Stimulated activated CD4-positive, alpha-beta T cell treated with anti-CD3 and anti-CD28 coated beads, Interleukin-2, amount 100 ng/mL, for 24 hours (primary cell): ENCODE measurements around the gene PTPN11.
"Not testable (repeated sequence)": the region's sequence is repeated elsewhere in the genome, so short reads cannot be mapped to it uniquely, and the experiment has no call there.

ENCODE experiments used
- DNase-seq, 2 donors: peaks; one replicate each; pipeline ENCODE4 v3.0.0-alpha.2; 2020

The PTPN11 gene

DNA sequence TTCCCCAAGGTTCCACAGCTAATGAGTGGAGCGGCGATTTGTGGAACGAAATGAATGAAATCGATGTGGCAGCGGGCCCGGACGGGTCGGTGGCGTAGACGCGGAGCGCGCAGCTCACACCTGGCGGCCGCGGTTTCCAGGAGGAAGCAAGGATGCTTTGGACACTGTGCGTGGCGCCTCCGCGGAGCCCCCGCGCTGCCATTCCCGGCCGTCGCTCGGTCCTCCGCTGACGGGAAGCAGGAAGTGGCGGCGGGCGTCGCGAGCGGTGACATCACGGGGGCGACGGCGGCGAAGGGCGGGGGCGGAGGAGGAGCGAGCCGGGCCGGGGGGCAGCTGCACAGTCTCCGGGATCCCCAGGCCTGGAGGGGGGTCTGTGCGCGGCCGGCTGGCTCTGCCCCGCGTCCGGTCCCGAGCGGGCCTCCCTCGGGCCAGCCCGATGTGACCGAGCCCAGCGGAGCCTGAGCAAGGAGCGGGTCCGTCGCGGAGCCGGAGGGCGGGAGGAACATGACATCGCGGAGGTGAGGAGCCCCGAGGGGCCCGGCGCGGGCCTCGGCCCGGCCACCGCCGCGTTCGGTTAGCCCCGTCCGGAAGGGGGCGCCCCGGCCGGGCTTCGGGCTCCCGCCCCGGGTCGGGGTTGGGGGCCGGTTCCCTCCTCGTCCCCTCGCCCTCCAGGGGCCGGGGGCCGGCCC lies at the start of gene PTPN11:
PTPN11 (plus strand) TSS at position 340 of the 689 bp plus-strand sequence; CDS start at position 505, 165 bp downstream.
- DNase-seq = peak; percentile 91 to 93

- DNase-seq = no peak
These were observed 48.5 kb upstream of the PTPN11 start for GRCh38 chr12:112370199-112370598.

GRCh38 chr12:112370868-112371510 lies 47.8 kb upstream of the PTPN11 start:
- no peak for DNase-seq

DNA sequence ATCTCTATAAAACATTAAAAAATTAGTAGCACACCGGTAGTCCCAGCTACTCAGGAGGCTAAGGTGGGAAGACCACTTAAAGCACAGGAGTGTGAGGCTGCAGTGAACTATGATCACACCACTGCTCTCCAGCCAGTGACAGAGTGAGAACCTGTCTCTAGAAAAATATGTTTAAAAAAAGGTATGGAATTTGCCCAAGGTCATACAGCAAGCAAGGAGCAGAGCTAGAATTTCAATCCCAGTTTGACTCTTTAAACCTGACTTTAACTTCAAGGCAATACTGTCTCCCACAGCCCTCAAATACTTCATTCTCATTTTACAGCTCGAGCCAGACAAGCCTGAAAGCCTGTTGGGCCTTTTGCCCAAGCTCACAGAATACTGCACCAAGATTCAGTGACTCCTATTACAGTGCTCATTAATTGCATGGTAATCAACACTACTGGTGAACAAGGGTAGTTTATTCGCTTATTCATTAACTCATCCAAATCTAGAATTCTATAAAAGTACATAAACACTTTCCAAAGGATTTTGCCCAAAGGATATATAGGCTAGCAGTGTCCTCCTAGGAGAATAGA lies 44.5 kb upstream of the PTPN11 start:
- DNase-seq = no peak

GRCh38 chr12:112375105-112375504 lies 43.6 kb upstream of the PTPN11 start:
- DNase-seq = no peak

GRCh38 chr12:112380663-112381405 lies 37.9 kb upstream of the PTPN11 start:
- DNase-seq = peak in 1 of 2 donors; percentile 11

GRCh38 chr12:112381406-112381882 lies 37.3 kb upstream of the PTPN11 start:
- peak; percentile 38 to 42 for DNase-seq

DNA sequence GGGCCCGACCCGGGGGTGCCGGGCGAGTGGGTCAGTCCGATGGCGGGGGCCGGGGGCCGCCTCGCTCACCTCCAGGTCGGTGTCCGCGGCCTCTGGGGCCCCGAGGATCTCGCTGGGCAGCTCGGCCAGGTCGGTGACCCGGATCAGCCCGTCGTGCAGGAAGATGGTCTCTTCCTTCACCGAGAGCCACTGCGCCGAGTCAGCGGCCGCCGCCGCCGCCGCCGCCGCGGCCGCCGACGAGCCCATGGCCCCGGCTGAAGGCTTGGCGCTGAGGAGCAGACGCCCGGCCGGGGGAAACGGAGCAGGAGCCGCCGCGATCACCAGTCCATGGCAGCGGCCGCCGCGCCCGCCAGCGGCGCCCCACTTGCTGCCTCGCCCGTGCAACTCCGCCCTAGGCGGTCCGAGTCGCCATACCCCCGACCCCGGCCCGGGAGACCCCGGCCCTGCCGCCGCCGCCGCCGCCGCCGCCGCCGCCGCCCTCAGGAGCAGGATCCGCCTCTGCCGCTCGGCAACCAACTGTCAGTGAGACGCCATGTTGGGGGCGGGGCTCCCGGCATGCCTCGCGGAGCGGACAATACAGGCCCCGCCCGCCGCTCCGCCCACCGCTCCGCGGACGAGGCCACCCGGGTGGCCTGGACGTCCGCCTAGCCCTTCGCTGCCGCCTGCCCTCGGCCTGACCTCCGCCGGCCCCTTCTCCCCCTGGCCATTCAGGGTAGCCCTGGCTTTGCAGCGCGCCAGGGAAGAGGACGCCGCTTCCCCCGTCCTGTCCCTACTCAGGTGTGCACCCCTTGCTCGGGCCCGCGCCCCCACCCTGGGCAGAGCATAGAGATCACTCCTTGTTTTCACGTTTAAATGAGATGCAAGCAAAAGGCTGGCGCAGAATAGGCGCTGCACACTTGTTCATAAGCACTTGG lies 36.6 kb upstream of the PTPN11 start, which contains the start of gene HECTD4:
HECTD4 (minus strand) TSS at position 549 of the 914 bp plus-strand sequence; CDS start at position 246, 303 bp downstream.
- peak; percentile 97 to 98 for DNase-seq

- no peak for DNase-seq
These were observed 35.9 kb upstream of the PTPN11 start for GRCh38 chr12:112382866-112383265.

GRCh38 chr12:112386726-112387125 lies 32.0 kb upstream of the PTPN11 start:
- no peak for DNase-seq

DNA sequence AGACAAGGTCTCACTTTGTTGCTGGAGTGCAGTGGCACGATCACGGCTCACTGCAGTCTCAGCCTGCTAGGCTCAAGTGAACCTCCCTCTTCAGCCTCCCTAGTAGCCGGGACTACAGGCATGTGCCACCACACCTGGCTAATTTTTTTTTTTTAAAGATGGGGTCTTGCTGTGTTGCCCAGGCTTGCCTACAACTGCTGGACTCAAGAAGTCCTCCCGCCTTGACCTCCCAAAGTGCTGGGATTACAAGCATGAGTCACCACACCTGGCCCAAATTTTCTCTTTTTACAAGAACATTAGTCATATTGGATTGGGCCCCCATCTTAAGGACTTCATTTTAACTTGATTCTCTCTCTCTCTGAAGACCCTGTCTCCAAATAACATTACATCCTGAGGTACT lies 29.5 kb upstream of the PTPN11 start:
- no peak for DNase-seq

- not testable (repeated sequence) for DNase-seq
These were observed 28.7 kb upstream of the PTPN11 start for GRCh38 chr12:112389922-112390654.

DNA sequence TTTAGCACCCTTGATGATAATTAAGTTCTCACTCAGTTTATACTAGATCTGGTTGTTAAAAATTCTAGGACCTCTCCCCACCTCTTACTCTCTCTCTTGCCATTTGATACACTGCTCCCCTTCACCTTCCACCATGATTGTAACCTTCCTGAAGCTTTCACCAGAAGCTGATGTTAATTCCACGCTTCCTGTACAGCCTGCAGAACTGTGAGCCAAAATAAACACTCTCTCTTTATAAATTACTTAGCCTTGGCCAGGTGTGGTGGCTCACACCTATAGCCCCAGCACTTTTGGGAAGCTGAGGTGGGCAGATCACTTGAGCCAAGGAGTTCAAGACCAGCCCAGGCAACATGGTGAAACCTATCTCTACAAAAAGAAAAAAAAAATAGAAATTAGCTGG lies 25.4 kb upstream of the PTPN11 start:
- DNase-seq = no peak

DNA sequence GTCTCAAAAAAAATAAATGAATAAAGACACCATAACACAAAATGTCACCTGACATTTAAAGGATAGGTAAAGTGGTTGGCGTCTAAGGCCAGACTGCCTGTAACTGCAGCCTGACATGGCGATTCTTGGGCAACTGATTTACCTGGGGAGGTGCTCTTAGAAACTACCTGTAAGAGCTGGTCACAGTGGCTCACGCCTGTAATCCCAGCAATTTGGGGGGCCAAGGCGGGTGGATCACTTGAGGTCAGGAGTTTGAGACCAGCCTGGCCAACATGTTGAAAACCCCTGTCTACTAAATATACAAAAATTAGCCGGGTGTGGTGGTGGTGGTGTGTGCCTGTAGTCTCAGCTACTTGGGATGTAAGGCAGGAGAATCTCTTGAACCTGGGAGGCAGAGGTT lies 17.7 kb upstream of the PTPN11 start:
- DNase-seq = no peak

- no peak for DNase-seq
These were observed 16.7 kb upstream of the PTPN11 start for GRCh38 chr12:112401903-112402498.

DNA sequence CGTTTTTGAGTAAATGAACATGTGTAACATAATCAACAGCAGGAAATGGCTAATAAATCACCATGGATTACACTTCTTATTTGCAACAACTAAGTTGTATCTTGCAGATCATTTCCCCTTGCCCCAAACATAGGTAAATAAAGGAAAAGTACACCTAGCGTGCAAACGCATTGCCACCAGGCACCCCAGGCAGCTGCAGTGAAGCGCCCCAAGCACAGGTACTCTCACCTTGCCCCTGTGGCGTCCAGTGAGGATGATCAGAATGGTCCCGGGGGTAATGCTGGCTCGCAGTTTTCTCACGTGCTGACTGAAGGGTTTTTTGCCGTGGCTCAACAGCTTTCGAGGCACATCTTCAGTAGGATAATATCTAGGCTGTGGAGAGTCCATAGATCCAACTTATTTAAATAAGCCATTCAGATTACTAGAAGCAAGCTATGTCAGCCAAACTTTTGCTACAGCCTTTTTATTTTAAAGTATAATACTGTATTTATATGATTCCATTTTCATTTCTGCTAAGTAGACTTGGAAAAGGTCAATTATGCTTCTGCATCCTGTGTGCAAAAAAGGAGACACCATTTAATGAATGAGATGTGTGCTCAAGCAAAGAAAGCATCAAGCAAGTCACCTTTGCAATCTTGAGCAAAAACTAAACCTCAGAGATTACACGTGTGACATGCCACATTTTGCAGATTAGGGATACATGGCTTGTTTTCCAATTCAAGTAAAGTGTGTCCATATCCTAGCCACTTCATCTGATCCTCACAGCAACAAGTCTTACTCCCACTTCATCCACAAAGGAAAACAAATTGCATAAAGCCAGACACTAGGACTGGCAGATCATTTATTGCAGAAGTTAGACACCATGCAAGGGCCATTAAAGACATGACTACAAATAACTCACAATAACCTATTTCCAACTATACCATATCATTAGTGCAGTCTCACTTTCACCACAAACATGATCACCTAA lies 11.9 kb upstream of the PTPN11 start:
- DNase-seq = no peak

- DNase-seq = not testable (repeated sequence)
These were observed 11.1 kb upstream of the PTPN11 start for GRCh38 chr12:112407683-112408082.

DNA sequence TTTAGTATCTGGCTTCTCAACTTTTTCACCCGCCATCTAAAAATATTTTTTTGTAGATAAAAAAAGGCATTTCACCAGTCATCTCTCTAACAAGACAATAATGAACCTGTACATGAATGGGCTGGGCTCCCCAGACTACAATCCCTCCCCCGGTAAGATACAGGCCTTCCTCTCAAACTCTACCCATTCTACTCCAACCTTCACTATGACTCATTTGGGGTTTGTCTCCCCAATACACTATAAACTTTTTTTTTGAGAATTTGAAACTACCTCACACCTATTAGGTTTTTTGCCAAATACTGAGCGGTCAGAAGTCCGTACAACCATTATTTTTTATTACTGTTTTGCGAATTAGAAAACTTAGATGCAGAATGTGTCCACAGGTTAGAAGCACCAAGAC lies 10.1 kb upstream of the PTPN11 start:
- DNase-seq = no peak

DNA sequence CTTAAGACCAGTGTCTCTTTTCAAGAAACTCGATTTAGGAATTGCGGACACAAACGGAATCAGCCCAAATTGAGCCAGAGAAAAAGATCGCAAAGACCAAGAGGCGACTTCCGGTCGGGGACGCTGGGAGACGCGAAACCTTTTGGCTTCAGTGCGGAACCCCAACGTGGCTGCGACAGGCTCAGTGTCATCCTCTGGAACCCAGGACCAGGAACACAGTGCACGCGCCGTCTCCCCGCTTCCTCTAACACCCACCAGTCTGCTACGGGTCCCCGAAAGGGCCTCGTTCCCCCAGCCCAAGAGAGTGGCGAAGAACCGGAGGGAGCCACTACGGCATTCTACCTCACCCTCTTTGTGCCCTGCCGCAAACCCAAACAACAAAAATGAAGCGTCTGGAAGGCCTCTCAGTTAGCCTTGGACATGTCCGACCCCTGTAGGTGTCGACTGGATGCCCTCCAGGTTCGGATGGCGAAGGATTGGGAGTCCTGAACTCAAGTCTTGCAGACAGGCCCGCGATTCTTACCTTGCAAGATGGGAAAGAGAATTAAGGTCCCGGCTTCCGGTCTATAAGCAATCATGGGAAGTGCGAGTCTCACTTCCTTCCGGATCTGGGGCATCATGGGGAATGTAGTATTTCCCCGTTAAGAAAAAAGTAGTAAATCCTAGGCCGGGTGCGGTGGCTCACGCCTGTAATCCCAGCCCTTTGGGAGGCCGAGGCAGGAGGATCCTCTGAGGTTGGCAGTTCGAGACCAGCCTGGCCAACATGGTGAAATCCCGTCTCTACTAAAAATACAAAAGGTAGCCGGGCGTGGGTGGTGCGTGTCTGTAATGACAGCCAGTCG lies 9.5 kb upstream of the PTPN11 start, which contains the start of gene RPL6:
RPL6 (minus strand) TSS at position 542 of the 842 bp plus-strand sequence. CDS start 949 bp downstream, outside the sequence.
- peak; percentile 71 to 80 for DNase-seq
